Forelimb muscle (tissue), 1 donor: ENCODE results near the gene APBB2. TPM values are rescaled to one million over a fixed set of nuclear protein-coding genes. Genes with fewer than 3 reads are reported as not detected.
"Not testable (repeated sequence)": the region's sequence is repeated elsewhere in the genome, so short reads cannot be mapped to it uniquely, and the experiment has no call there.

Experiments used
- DNase-seq: peaks from one replicate; pipeline ENCODE4 v3.0.0-alpha.2; 2013; ENCODE audit warnings: low read depth
- polyA plus RNA-seq: library from polyadenylated mRNA; unstranded; fragments of 120-200 nt; gene quantifications from one replicate; pipeline ENCODE4 v1.2.1, GENCODE V29; 2013; ENCODE audit not compliant: insufficient read length

APBB2 gene
- polyA plus RNA-seq, 1 donor: 33.9 TPM

DNA sequence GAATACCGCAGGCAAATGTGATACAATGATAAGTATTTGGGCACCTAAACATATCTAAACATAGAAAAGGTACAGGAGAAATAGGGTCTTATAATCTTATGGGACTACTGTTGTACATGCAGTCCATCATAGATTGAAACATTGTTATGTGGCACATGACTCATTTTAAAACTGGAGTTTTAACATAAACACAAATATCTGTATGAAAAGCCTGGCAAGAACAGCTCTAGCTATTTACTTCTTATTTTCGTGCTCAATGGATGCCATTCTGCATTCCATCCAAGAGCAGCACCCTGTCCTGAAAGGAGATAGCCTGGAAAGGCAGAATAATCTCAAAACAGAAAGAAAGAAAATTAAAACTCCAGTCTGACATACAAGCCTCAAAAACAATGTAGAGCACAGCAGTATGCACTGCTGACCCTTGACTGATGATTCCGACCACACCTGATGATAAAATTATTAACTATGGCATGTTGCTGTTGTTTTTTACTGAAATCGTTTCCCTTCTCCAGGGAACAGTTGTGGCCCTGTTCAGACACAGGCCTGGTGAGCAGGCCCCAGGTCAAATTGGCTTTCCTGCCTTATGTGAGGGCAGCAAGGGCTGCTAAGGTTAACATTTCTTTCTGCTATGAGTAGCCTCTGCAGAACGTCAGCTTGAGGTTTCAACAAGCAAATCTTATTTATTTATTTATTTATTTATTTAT lies 152.7 kb downstream of the APBB2 start:
- no peak for DNase-seq

DNA sequence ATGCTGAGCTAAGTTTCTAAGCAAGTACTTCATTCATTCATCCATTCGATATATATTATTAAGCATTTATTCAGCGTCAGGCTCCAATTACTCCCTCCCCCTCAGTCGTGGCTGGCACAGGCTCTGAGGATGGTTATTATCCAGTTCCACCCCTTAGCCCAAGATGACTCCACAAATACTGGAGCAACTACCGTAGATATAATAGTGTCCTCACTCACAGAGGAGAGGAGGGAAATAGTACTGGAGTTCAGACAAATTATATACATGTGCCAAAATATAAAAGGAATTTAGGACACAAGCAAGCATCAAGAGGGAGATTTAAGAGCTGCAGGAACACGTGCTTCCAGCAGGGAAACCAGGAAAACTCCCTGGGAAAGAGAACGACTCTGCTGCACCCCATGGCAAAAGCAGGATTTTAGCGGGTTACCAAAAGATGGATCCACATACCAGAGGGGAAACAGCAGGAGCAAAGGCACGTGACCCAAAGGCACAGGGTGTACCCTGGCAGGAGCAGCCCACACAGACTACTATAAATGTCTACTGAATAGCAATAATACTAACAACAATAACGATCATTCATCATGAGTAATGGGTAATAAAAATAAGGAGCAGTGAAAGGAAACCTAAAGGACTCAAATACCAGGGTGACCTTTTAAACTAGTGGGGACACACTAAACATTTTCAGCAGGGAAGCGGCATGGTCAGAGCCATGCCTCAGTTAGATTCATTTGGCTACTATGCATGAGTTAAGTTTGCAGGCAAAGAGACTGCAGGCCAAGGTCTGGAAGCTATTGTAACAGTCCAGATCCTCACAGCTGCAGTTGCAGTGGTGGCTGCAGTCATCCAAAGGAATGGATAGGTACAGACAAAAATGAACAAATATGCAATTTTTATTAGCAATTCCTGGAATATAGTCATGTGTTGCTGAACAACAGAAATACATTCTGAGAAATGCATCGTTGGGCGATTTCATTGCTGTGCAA lies 153.7 kb downstream of the APBB2 start:
- no peak for DNase-seq

- not testable (repeated sequence) for DNase-seq
Observed at GRCh38 chr4:41059411-41059810, 154.9 kb downstream of the APBB2 start.

DNA sequence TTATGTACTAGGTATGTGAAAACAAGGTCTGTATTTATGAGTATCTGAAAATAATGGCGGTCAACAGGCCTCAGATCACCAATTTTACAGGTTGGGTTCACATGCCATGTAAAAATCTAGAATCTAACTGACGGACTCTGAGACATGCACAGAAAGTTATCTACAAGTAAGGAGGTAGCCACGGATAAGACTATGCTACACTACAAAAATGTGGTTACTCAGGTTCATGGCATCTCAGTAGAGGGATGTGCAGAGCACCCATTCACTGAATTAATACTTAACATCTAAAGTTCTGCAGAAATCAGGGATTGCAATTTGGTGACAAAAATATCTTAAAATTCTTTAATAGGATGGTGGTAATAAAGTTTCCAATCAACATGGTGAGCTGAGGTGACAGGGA lies 155.9 kb downstream of the APBB2 start:
- no peak for DNase-seq

GRCh38 chr4:41057467-41057866 lies 156.9 kb downstream of the APBB2 start:
- no peak for DNase-seq

DNA sequence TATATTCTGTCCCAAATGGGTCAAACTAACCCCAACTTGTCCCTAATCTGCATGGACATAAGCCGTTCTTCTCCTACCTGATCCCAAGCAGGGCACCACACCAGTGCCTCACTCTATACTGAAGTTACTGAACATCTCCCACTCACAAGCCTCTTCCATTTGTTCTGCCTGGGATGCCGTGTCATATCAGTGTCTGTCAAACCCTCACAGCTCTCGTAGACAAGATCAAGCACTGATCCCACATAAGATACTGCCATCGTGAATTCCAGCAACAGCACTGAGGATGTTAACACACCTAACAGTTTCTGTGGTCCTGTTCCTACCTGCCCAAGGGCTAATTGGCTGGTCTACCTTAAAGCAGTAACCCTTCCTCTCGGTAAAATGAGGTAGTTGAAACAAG lies 162.1 kb downstream of the APBB2 start:
- no peak for DNase-seq

DNA sequence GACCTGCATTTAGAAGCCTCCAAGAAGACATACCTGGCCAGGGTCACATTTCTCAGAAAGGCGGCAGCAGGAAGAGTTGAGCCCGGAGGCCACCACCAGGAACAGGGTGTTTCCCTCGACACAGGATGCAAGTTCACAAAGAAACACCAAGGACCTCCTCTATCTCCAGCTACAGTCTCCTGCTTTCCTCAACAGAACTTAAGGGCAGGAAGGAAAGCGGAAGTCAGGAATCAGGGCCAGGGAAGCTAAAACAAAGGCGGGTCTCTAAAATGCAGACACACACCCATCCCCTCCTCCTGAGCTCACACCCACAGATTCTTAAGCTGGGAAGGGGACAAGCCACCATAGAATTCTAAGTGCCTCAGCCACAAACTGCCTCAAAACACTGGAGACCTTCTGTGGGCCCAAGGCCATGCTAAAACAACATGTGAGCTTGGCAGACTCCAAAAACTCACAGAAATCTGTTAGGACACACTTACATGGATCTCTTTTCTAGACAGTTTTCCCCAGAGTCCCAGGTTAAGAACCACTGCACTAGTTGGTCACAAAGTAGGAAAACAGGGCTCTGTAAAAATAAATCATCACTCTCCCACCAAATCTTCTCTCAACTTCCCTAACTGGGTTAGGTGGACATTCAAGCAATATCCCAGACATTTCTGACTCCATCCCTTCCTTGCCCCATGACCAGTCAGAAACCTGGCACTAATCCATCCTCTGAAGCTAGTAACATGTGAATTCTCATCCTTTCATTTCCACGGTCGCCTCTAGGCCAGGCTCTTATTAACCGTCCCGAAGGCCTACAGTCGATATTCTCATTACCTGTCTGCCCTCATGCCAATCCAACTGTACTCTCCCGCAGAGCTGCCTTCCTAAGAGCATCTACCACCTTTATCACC lies 163.2 kb downstream of the APBB2 start:
- no peak for DNase-seq

DNA sequence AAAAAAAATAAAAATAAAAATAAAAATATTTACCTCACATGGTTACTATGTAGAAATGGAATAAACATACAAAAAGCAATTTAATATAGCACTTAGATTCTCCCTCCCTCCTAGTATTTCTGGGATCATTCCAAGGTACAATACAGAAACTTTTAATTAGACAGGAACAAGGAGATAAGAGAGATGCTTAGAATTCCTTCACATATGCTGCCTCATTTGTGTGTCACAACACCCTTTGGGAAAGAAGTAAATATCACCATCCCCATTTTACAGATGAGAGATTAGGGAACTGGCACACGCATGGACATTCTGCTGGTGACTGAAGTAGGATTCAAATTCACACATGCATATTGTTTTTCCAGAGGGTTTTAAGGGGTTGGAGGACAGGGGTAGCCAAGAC lies 164.2 kb downstream of the APBB2 start:
- no peak for DNase-seq

- DNase-seq: not testable (repeated sequence)
Observed at GRCh38 chr4:41049176-41049575, 165.2 kb downstream of the APBB2 start.

DNA sequence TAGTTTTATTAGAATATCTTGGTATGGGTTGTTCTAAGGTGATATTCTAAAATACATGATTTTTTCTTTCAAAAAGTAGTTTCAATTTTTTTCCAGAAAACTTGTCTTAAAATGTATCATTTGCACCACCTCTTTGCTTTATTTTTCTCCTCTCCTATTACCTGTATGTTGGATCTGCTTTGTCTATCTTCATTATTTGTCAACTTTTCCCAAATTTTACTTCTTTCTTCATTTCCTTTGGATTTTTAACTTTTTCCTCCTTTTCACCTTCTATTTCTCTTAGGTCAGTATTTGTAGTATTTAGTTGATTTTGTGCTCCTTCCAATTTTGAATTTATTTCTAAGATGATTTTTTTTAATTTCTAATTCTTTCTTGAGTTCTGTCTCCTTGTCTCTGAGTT lies 169.6 kb downstream of the APBB2 start:
- DNase-seq: no peak

- no peak for DNase-seq
Observed at GRCh38 chr4:41044165-41044564, 170.2 kb downstream of the APBB2 start.

DNA sequence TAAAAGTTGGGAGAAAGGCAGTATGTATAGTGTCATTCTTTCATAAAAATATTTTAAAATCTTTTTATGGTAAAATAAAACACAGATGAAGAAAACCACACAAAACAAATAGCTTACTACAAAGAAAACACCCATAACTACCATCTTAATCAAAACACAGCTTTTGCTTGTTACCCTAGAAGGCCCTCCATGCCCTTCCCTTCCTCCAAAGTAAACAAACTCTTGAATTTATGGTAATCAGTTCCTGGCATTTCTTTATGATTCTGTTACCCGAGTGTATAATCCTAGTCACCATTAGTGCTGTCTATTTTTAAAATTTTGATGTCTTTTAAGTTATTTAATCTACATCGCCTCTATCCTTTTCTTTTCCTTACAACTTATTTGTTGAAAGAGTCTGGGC lies 170.9 kb downstream of the APBB2 start:
- no peak for DNase-seq

DNA sequence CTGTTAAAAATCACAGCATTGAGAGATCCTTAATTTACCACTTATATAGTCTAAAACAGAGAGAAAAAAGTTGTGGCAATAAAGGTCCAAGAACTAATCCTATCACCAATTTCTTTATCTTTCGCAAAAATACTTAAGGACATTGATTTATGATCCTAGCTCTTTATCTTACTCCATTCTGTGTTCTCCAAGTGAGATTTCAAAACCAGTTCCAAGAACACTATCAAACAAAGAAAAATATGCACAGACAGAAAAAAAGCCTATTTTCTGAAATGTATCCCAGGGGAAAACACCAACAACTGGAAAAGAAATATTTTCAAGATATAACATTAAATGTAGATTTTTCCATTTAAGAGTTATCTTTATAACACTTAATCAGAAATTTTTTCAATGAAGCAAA lies 172.8 kb downstream of the APBB2 start:
- DNase-seq: no peak

DNA sequence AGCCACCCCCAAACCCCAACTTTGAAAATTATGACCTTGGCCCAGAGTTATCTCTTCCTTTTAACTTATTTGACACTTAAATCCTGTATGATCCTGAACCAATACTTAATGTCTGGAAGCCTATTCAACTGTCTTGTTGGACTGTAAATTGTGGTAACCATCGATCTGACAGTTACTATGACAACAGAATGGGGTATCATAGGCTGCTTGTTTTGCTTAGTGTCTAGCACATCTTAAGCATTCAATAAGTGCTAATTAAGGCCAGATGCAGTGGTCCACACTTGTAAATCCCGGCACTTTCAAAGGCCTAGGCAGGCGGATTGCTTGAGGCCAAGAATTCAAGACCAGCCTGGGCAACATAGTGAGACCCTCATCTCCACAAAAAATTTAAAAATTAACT lies 175.0 kb downstream of the APBB2 start:
- DNase-seq: no peak

DNA sequence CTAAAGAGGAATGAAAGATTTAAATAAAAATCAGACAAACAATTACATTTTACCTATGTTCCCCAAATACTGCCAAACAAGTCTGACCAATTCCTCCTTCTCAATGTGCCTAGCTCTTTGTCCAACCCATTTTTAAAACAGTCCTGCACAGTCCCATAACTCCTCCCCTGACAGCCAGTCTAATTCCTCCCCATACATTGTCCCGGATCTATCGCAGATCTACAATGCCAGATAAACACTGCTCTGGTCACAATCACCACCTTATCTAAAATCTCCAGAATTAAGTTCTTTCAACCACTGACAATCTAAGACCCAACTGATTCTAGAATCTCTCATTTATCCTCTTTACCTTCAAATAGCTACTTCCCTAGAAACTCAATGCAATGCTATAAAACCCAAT lies 176.0 kb downstream of the APBB2 start:
- no peak for DNase-seq

- no peak for DNase-seq
Observed at GRCh38 chr4:41029098-41029497, 185.2 kb downstream of the APBB2 start.

DNA sequence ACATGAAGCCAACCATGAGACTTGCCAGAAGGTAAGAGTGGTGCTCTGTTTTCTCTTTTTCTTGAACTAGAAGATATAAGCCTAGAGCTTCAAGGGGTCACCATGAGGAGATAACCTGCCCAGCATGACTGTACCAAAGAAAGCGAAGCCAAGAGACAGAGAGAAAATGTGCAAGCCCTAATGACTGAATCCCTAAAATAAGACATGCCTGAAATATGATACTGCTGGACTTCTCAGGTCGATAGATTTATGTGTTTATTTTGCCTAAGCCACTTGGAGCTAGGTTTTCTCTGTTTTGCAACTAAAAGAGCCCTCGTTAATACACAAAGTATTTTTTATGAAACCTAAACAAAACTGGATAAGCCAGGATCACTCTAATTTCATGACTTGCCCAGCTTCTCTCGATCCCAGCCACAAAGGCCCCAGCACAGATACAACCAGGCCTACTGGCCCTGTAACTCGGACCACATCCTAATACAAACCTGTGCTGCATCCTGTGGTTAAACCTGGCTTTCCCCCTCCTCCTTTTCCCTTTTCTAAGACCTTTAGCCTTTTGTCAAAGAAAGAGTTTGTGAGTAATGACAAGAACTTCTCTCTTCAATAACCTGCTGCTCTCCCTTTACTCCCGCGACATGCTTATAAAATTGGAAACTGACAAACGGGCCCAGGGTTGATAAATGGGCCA lies 185.8 kb downstream of the APBB2 start:
- DNase-seq: no peak

DNA sequence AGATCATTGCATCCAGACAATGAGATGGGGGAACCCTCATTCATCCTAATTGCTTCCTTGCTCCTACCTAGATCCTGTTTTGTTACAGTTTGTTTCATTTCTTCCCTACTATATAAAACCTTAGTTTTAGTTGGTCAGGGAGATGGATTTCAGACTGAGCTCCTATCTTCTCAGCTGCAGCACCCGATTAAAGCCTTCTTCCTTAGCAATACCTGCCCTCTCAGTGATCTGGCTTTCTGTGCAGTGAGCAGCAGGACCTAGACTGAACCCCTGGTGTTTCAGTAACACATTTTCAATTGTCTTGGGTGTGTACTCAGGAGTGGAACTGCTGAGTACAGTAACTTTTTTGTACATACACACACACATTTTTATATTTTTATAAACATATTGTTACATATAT lies 187.4 kb downstream of the APBB2 start:
- DNase-seq: no peak

- DNase-seq: no peak
Observed at GRCh38 chr4:41025824-41026223, 188.5 kb downstream of the APBB2 start.

DNA sequence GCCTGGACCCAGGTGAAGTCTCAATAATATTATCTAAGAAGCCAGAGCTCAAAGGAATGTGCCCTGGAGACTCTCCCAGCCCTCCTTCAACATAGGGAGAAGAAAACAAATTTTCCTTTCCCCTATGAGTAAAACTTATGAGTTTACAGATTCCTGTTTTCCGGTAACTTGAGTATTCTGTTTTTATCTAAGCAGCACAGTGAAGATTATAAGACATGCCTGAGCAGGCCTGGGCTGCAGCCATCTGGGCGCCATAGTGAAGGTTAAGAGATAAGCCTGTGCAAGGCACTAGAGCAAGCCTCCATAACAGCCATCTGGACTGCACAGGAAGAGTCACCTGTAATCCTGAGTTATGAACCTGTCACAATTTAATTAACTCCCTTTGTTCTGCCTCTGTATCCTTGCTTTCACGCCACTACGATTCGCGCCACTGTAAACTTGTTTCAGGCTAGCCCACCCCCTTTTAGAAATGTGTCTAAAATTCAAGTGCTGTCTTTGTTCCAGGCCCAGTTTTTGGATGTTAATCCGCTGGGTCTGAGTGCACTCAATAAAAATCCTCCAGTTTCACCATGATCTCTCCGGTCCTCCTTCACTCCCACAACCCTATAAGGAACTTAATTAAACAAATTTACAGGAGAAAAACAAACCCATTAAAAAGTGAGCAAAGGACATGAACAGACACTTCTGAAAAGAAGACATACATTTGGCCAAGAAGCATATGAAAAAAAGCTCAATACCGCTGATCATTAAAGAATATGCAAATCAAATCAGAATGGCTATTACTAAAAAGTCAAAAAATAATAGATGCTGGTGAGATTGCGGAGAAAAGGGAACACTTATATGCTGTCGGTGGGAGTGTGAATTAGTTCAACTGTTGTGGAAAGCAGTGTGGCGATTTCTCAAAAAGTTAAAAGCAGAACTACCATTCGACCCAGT lies 189.5 kb downstream of the APBB2 start:
- DNase-seq: no peak
